Neural progenitor cell (in vitro differentiated cells): ENCODE measurements around the gene PCDHGB6.
A peak's percentile ranks its signal among the peaks of the same experiment; 100 is the strongest.

Experiments
- CTCF ChIP-seq: fragments of 200-600 bp; sonication (generic); IDR thresholded peaks from 2 replicates; pipeline ENCODE4 v1.5.1; 2017; ENCODE audit warnings: antibody characterized with exemption, mild to moderate bottlenecking
- EZH2 ChIP-seq: fragments of 200-600 bp; sonication (generic); IDR thresholded peaks from 2 replicates; pipeline ENCODE4 v1.6.1; 2017; ENCODE audit warnings: antibody characterized with exemption, mild to moderate bottlenecking, moderate library complexity
- EZH2phosphoT487 ChIP-seq: fragments of 200-600 bp; sonication (generic); IDR thresholded peaks from 2 replicates; pipeline ENCODE4 v1.6.1; 2017; ENCODE audit warnings: antibody characterized with exemption

GRCh38 chr5:141402553-141403243 lies 5.1 kb upstream of the PCDHGB6 start, which contains the start of gene PCDHGA9:
- peak; percentile 23 for TF ChIP-seq CTCF
- no peak for TF ChIP-seq EZH2
- TF ChIP-seq EZH2phosphoT487, result no peak
